Stimulated activated CD4-positive, alpha-beta T cell treated with anti-CD3 and anti-CD28 coated beads, Interleukin-15, amount 100 ng/mL, for 1 hour (primary cell): ENCODE data around the gene TMEM125.

ENCODE experiments used
- DNase-seq, 2 donors: peaks; one replicate each; pipeline ENCODE4 v3.0.0-alpha.2; 2020; ENCODE audit warnings: low read depth in 1 of 2, low spot score in 1 of 2

TMEM125 gene

GRCh38 chr1:43307458-43308158 lies 37.8 kb downstream of the TMEM125 start:
- DNase-seq, result no peak

- DNase-seq, result no peak
Measured at GRCh38 chr1:43308635-43309404, 39.0 kb downstream of the TMEM125 start.

DNA sequence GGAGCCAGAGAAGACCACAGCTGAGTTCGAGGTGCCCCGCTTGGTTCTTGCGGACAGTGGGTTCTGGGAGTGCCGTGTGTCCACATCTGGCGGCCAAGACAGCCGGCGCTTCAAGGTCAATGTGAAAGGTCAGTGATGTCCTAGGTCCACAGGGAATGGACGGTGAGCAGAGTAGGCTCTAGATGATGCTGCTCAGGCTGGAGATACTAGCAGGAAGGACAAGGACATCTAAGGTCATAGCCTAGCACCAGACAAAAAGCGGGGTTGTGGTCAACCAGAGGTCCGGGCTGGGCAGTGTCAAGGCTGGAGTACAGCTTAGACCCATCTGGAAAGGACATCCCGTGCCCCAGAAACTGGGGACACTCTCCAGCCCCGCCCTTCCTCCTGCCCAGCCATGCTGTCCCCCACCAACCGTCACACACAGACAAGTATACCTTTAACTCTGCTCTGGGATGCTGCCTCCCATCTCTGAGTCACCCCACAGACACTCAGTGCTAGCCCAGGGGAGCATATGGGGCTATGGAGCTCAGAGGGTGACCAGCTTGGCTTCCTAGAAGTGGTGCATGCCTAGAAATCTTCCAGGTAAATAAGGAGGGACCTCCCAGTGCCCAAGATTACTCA lies 39.7 kb downstream of the TMEM125 start:
- DNase-seq, result no peak

DNA sequence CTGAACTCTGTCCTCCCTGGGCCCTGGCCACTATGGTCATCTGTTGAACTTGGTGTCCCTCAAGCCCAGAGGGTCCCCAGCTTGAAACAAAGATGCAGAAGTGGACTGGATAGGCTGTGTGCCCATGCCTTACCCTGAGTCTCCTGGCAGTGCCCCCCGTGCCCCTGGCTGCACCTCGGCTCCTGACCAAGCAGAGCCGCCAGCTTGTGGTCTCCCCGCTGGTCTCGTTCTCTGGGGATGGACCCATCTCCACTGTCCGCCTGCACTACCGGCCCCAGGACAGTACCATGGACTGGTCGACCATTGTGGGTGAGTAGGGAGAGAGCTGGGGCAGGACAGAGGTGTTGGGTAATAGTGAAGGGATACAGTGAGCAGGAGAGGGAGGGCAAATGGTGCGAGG lies 41.7 kb downstream of the TMEM125 start:
- no peak for DNase-seq

- DNase-seq, result no peak
Measured at GRCh38 chr1:43312212-43312623, 42.4 kb downstream of the TMEM125 start.

GRCh38 chr1:43312663-43313515 lies 43.1 kb downstream of the TMEM125 start:
- no peak for DNase-seq

DNA sequence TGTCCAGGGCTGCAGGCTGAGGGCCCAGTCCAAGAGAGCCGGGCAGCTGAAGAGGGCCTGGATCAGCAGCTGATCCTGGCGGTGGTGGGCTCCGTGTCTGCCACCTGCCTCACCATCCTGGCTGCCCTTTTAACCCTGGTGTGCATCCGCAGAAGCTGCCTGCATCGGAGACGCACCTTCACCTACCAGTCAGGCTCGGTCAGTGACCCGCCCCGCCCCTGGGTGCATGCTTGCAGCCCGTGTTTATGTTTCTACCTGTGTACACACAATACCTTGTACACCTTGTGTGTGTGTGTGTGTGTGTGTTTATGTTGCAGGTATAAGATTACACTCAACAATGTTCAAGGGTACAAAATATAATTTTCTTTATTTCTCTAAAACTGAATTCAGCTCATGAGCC lies 44.0 kb downstream of the TMEM125 start:
- DNase-seq, result no peak

- no peak for DNase-seq
Measured at GRCh38 chr1:43314233-43314632, 44.5 kb downstream of the TMEM125 start.

DNA sequence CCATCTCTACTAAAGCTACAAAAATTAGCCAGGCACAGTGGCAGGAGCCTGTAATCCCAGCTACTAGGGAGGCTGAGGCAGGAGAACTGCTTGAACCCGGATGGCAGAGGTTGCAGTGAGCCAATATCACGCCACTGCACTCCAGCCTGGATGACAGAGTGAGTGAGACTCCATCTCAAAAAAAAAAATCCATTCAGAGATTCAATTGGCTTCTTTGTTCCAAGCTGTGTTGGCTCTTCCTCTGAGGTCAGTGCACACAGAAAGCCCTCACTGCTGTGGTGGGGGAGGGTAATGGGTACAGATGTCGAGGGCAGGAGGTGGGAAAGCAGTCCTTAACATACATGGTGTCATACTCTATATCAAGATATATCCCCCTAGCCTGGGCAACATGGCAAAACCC lies 45.7 kb downstream of the TMEM125 start:
- no peak for DNase-seq

DNA sequence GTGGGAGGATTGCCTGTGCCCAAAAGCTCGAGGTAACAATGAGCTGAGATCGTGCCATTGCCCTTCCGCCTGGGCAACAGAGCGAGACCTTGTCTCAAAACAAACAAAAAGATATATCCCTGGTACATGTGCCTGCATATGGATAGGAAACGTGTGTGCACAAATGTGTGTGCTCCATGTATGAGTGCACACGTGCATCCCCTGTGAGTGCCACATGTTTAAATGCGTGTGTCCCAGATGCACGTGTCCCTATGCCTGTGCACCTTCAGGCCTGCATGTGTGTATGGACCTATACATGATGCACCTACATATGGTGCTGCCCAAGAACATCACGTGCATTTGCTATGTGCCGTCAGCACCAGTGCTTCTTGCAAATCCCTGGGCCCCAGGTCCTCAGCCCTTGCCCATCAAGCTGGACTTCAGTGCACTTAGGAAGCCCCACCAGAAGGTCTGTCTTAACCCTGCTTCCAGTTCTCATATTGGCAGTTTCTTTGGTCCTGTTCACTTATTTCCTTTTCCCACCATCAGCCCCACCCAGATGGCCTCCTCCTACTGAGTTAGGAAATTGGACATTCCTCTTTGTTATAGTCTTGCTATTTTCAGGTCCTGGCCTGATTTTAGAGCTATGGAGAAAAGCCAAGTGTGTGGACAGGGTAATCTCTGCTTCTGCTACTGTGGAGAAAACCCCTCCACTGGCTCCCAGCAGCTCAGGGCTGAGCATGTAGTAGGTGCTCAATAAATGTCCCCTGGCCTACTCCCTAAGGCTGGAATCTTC lies 46.4 kb downstream of the TMEM125 start:
- DNase-seq, result no peak

DNA sequence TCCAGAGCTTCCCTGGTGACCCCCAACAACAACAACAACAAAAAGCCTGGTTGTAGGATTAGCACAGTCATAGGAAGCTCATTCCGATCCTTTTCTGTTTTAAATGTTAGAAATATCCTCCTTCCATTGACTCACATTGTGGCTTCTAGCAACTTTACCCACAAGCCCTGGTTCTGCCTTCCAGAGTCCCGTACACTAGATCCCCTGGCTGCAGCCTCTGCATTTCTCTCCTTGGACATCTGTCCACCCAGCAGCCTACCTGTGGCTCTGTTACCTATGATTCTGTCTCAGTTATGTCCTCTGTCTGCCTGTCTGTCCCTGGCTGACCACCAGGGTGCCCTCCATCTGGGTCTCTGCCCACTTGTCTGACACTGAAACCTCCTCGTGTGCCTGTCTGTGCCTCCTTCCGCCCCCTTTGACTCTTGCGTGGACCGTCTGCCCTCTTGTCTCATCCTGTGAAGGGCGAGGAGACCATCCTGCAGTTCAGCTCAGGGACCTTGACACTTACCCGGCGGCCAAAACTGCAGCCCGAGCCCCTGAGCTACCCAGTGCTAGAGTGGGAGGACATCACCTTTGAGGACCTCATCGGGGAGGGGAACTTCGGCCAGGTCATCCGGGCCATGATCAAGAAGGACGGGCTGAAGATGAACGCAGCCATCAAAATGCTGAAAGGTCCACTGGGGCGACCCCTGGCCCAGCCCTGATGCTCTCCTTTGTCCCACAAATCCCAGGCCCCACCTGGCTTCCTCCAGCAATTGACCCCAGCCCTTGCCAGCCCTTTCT lies 47.1 kb downstream of the TMEM125 start:
- no peak for DNase-seq

- DNase-seq, result no peak
Measured at GRCh38 chr1:43317817-43318471, 48.2 kb downstream of the TMEM125 start.

- DNase-seq, result no peak
Measured at GRCh38 chr1:43318831-43319230, 49.0 kb downstream of the TMEM125 start.

DNA sequence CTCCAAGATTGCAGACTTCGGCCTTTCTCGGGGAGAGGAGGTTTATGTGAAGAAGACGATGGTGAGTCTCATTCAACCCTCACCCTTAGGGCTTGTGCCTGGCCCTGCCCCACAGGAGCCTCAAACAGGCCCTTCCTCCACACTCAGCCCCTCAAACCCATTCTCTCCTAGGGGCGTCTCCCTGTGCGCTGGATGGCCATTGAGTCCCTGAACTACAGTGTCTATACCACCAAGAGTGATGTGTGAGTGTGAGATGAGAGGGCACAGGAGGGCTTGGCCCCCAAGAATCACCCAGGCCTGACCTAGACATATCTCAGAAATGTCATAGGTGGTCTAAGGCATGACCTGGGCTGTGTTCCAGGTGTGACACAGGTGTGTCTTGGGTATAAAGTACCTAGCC lies 49.5 kb downstream of the TMEM125 start:
- no peak for DNase-seq

DNA sequence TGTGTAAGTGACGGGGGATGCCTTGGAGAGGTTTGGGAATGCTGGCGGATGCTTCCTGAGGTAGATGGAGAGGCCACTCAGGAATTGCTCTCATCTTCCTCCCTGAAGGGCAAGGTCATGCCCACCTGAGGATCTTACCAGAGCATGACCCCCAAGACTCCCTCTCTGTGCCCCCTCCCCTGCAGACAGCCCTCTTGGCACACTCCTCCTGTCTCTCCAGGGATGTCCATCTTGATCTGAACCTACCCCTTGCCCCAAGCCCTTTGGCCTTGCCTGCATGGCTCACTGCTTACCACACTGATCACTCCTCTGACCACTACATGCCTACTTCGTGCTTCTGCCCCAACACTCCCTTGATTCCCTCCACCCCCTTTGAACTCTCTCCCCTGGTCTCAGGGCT lies 50.0 kb downstream of the TMEM125 start:
- no peak for DNase-seq

GRCh38 chr1:43321331-43321891 lies 51.6 kb downstream of the TMEM125 start:
- DNase-seq, result no peak

- no peak for DNase-seq
Measured at GRCh38 chr1:43322506-43322905, 52.7 kb downstream of the TMEM125 start.
